Sigmoid colon (tissue), 3 donors: ENCODE measurements around the gene PPFIA3.

Source experiments
- CTCF ChIP-seq, 4 experiments: fragments of 450-650 bp in 3 of 4; fragments of 200-600 bp in 1 of 4; IDR thresholded peaks; one replicate each; pipeline ENCODE4 v1.5.1; 2016 to 2019; ENCODE audit warnings: antibody characterized with exemption in 4 of 4, mild to moderate bottlenecking in 3 of 4, moderate library complexity in 2 of 4
- POLR2A ChIP-seq, 2 donors: fragments of 450-650 bp; IDR thresholded peaks; one replicate each; pipeline ENCODE4 v1.6.1; 2016; ENCODE audit warnings: antibody characterized with exemption in 2 of 2, mild to moderate bottlenecking in 2 of 2, moderate library complexity in 2 of 2

- TF ChIP-seq POLR2A (IDR thresholded peaks at IDR 0.05) (no peak), CTCF (IDR thresholded peaks at IDR 0.05) (no peak)
These were observed at the start of gene PPFIA3 for GRCh38 chr19:49119411-49120324.
